Heart left ventricle (tissue), 13 donors: ENCODE measurements around the gene AVPR2.

Source experiments
- CTCF ChIP-seq, 12 donors: fragments of 200-600 bp; sonication (generic) in 4 of 12; IDR thresholded peaks; one replicate each; pipeline versions ENCODE4 v1.5.0 to v1.8.0; 2018 to 2022; ENCODE audit warnings: antibody characterized with exemption in 12 of 12, mild to moderate bottlenecking in 5 of 12
- POLR2A ChIP-seq, 2 donors: fragments of 450-650 bp; IDR thresholded peaks; one replicate each; pipeline ENCODE4 v1.6.1; 2017; ENCODE audit warnings: antibody characterized with exemption in 2 of 2, mild to moderate bottlenecking in 2 of 2, moderate library complexity in 2 of 2
- donor health status: ischemic (EF 13 %, LVEDD 7.1; RV severe dilation, severe dysfunction).
- donor health status: DM: no; HTN: yes; CAD: no.
- donor health status: DM: no; HTN: no; CAD: no.
- donor health status: ischemic (EF 25% LVEDD 6.9; RV normal size, moderate dysfunction).
- donor health status: ischemic (EF 25% LVEDD 5.7; RV mildly dilated, moderate dysfunction).
- donor health status: ischemic (EF 35%, LVEDD 5.7; RV mildly dilated, moderate dysfunction).
- donor health status: nonischemic (EF 11% LVEDD 7.7; RV severe dilation, severe dysfunction).
- donor health status: DM: yes; HTN: yes; CAD: no.
- donor health status: PGD.
- donor health status: ischemic (EF 29% LVEDD 5.4; RV normal size, mild dysfunction).
- donor health status: nonischemic (EF 23%, LVEDD 6.1; RV moderate dilation, normal function).

- peak; percentile 36 to 64 (median 47) for TF ChIP-seq CTCF (IDR thresholded peaks at IDR 0.05)
- no peak for TF ChIP-seq POLR2A (IDR thresholded peaks at IDR 0.05)
These were observed 18.7 kb downstream of the AVPR2 start for GRCh38 chrX:153922932-153923857.
